SH-SY5Y (cell line): ENCODE data around the gene MLLT1.

Experiments
- GATA2 ChIP-seq: IDR thresholded peaks from 2 replicates; pipeline ENCODE4 v1.6.1; 2011; ENCODE audit warnings: mild to moderate bottlenecking, low read depth, low read length
- GATA3 ChIP-seq: IDR thresholded peaks from 2 replicates; pipeline ENCODE4 v1.6.1; 2011; ENCODE audit warnings: low read depth, mild to moderate bottlenecking, low read length, moderate library complexity

DNA sequence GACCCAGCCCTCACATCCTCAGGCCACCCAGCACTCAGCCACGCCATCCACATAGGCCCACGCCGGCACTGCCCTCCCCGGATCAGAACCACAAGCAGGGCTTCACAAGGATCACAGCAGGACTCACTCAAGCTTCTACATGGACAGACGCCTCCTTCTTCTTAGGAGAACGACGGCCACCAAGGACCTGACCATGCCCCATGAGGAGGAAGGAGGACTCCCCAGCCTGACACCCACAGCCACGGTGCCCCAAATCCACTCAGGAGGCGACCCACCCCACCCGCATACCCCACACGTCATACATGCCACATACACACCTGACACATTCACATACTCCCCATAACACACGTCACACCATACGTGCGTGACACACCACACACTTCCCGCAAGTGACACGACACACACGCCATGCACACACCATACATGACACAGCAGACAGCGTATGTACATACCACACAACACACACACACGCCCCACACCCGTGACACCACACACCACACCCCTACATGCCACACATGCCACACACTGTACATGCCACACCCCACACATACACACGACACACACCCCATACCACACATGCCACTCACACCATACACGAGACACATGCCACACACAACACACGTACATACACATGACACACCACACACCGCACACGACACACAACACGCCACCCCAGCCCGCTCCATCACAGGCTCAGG is 50.4 kb downstream of the MLLT1 start:
- TF ChIP-seq GATA2 (no peak), GATA3 (no peak)
